D341Med (cell line): ENCODE data around the gene RTN4R.

Source experiments
- DNase-seq: peaks from one replicate; pipeline ENCODE4 v3.0.0; 2012; ENCODE audit warnings: low spot score

RTN4R gene

GRCh38 chr22:20199413-20199842 lies 68.7 kb downstream of the RTN4R start:
- no peak for DNase-seq

DNA sequence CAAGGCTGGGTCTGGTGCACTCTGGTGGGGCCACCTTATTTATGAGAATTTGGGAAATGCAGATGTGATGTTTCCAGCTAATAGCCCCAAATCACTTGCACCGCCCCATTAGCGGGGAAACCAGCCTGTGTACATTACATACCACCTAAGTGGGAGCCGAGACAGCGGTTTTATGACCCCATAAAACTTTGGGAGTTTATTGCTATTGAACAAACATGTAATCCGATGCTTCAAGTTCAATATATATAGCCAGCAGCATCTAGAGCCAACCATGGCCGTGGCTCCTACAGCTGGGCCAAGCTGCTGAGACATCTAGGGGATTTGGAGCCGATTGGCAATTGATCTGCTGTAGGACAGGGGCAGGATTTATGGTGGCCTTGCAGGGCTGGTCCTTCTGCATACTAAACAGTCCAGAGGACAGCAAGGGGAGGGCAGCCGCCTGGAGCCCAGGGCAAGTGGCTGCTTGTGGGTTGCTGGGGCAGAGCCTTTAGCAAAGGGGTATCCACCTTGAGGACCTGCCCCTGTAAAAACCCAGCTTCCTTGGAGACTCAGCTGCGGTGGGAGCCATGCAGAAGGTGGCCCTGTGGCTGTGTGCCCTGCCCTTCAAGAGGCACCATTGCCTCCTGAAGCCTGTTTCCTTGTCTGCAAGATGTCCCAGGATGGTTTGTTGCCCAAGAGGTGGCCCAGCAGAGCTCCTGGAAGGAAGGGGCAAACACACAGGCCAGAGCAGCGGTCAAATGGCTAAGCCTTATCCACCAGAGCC lies 69.4 kb downstream of the RTN4R start:
- no peak for DNase-seq

GRCh38 chr22:20197407-20198030 lies 70.6 kb downstream of the RTN4R start:
- no peak for DNase-seq

GRCh38 chr22:20196094-20196842 lies 71.8 kb downstream of the RTN4R start:
- DNase-seq, result no peak

- no peak for DNase-seq
Observed at GRCh38 chr22:20194681-20195593, 73.2 kb downstream of the RTN4R start.

- no peak for DNase-seq
Observed at GRCh38 chr22:20193761-20194494, 74.2 kb downstream of the RTN4R start.

DNA sequence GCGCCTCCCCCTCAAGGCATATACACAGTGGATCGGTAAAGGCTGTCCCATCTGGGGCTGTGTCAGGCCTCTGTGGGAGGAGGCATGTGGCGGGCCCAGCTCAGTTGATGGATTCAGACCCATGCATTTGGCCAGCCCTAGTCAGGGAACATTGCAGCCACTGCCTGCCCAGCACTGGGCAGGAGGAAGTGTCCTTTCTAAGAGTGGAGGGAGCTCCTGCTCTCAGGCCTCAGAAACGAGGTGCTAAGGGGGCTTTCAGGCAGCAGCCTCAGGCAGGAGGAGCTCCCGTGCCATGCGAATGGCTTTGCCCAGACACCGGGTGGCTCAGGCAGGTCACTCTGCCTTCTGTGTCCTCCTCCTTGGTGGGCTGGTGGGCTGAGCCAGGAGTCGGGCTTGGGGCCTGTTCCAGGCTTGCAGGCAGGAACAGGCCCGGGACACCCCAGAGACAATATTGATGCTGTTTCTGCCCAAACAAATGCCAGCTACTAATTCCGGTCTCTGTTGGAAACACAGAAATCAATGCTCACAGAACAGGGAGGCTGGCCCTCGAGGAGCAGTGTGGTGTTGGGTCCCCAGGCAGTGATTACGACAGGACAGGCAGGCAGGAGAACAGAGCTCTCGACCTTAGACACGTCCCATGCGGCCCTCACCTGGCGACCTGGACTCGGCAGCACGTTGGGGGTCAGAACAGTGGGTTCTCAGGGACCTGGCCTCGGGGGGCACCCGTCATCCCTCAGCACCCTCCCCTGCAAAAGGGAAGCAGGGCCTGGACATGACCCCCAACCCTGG lies 75.0 kb downstream of the RTN4R start:
- DNase-seq, result no peak

GRCh38 chr22:20192293-20192971 lies 75.7 kb downstream of the RTN4R start:
- no peak for DNase-seq

DNA sequence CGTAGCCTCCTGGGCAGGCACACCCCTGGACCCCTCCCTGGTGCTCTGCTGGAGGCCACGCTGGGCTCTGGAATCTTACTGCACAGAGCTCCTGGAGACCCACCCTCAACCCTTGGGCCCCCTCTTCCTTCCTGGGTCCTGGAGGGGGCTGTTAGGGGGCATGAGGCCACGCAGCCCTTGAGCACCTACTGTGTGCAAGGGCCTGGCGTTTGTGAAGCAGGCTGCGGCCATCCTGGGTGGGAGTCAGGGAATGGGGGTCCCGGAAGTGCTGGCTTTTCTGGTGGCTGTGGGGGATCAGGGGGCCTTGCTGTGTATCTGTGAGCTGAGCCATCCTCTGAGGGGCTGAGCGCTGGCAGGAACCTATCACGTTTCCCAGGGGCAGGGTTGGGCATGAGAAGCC lies 76.3 kb downstream of the RTN4R start:
- no peak for DNase-seq
